HG02571 (cell line): ENCODE data around the gene ZNF275.
"Not testable (repeated sequence)": the region's sequence is repeated elsewhere in the genome, so short reads cannot be mapped to it uniquely, and the experiment has no call there.

Experiments used
- ATAC-seq: cut with Tn5 transposase; IDR thresholded peaks from one replicate; pipeline ENCODE4 v1.9.1; 2021; ENCODE audit warnings: mild to moderate bottlenecking, moderate library complexity; ENCODE audit not compliant: unreplicated experiment

Gene ZNF275

GRCh38 chrX:153386097-153386496 lies 52.1 kb downstream of the ZNF275 start:
- ATAC-seq: no peak

- no peak for ATAC-seq
These were observed 53.4 kb downstream of the ZNF275 start for GRCh38 chrX:153387345-153387744.

GRCh38 chrX:153387987-153388721 lies 54.2 kb downstream of the ZNF275 start:
- no peak for ATAC-seq

- ATAC-seq: no peak
These were observed 54.9 kb downstream of the ZNF275 start for GRCh38 chrX:153388722-153389459.

GRCh38 chrX:153389460-153389768 lies 55.5 kb downstream of the ZNF275 start:
- ATAC-seq: not testable (repeated sequence)

- no peak for ATAC-seq
These were observed 58.8 kb downstream of the ZNF275 start for GRCh38 chrX:153392642-153393321.

GRCh38 chrX:153394612-153395011 lies 60.7 kb downstream of the ZNF275 start:
- no peak for ATAC-seq

- no peak for ATAC-seq
These were observed 61.8 kb downstream of the ZNF275 start for GRCh38 chrX:153395613-153396319.

- no peak for ATAC-seq
These were observed 62.6 kb downstream of the ZNF275 start for GRCh38 chrX:153396320-153397195.

GRCh38 chrX:153397256-153397960 lies 63.5 kb downstream of the ZNF275 start:
- ATAC-seq: no peak

GRCh38 chrX:153398275-153398960 lies 64.5 kb downstream of the ZNF275 start:
- no peak for ATAC-seq

GRCh38 chrX:153400146-153401132 lies 66.5 kb downstream of the ZNF275 start:
- no peak for ATAC-seq

GRCh38 chrX:153401133-153401764 lies 67.3 kb downstream of the ZNF275 start, which contains the start of gene PNMA6E:
Gene PNMA6E (minus strand): TSS chrX:153401350. CDS start chrX:153398849, 2,501 bp downstream.
- no peak for ATAC-seq
